H9 (cell line): Measurements from ENCODE around the gene CPA2. TPM values are rescaled to one million over a fixed set of nuclear protein-coding genes. Genes with fewer than 3 reads are reported as not detected.

ENCODE experiments used
- DNase-seq: peaks from one replicate; pipeline ENCODE4 v3.0.0-alpha.2; 2017
- H2AFZ ChIP-seq: one replicate; pipeline ENCODE4 v1.6.1; 2013; ENCODE audit warnings: mild to moderate bottlenecking, low read length, control low read depth, moderate library complexity
- H2AK5ac ChIP-seq: 2 replicates; pipeline ENCODE4 v1.6.1; 2013; ENCODE audit warnings: low read length, control low read depth, mixed read lengths; ENCODE audit not compliant: insufficient read length
- H2BK120ac ChIP-seq: one replicate; pipeline ENCODE4 v1.6.1; 2013; ENCODE audit warnings: low read depth, mild to moderate bottlenecking, low read length, control low read depth, inconsistent platforms; ENCODE audit not compliant: poor library complexity, severe bottlenecking
- H2BK12ac ChIP-seq: 2 replicates; pipeline ENCODE4 v1.6.1; 2013; ENCODE audit warnings: low read length, control low read depth, mixed read lengths, low read depth; ENCODE audit not compliant: insufficient read length
- H2BK15ac ChIP-seq: 2 replicates; pipeline ENCODE4 v1.6.1; 2013; ENCODE audit warnings: low read depth, low read length, control low read depth
- H2BK20ac ChIP-seq: one replicate; pipeline ENCODE4 v1.6.1; 2013; ENCODE audit warnings: low read depth, mild to moderate bottlenecking, low read length, control low read depth, inconsistent platforms; ENCODE audit not compliant: poor library complexity, severe bottlenecking
- H2BK5ac ChIP-seq: 2 replicates; pipeline ENCODE4 v1.6.1; 2013; ENCODE audit warnings: low read length, control low read depth, mixed read lengths; ENCODE audit not compliant: insufficient read length
- H3K14ac ChIP-seq: 2 replicates; pipeline ENCODE4 v1.6.1; 2013; ENCODE audit warnings: low read length, control low read depth; ENCODE audit not compliant: insufficient read depth
- H3K18ac ChIP-seq: 2 replicates; pipeline ENCODE4 v1.6.1; 2013; ENCODE audit warnings: low read depth, mild to moderate bottlenecking, mixed read lengths, low read length, control low read depth; ENCODE audit not compliant: insufficient read length
- H3K23ac ChIP-seq: 2 replicates; pipeline ENCODE4 v1.6.1; 2013; ENCODE audit warnings: low read length, control low read depth, mixed read lengths, low read depth; ENCODE audit not compliant: insufficient read length
- H3K23me2 ChIP-seq: 2 replicates; pipeline ENCODE4 v1.6.1; 2013; ENCODE audit warnings: low read depth, mild to moderate bottlenecking, mixed read lengths, low read length, control low read depth; ENCODE audit not compliant: insufficient read length, poor library complexity, severe bottlenecking
- H3K27ac ChIP-seq: 2 replicates; pipeline ENCODE4 v1.5.1; 2013; ENCODE audit warnings: low read length, control low read depth, mixed read lengths, low read depth; ENCODE audit not compliant: insufficient read length
- H3K27me3 ChIP-seq: 2 replicates; pipeline ENCODE4 v1.6.1; 2013; ENCODE audit warnings: low read length, control low read depth, inconsistent platforms; ENCODE audit not compliant: insufficient read depth
- H3K4ac ChIP-seq: 2 replicates; pipeline ENCODE4 v1.6.1; 2013; ENCODE audit warnings: low read depth, mild to moderate bottlenecking, control low read depth, inconsistent platforms, low read length, moderate library complexity
- H3K4me1 ChIP-seq: 2 replicates; pipeline ENCODE4 v1.6.1; 2013; ENCODE audit warnings: low read length, control low read depth, inconsistent platforms; ENCODE audit not compliant: insufficient read depth
- H3K4me2 ChIP-seq: 2 replicates; pipeline ENCODE4 v1.6.1; 2013; ENCODE audit warnings: low read length, control low read depth, mixed read lengths; ENCODE audit not compliant: insufficient read length, insufficient read depth
- H3K56ac ChIP-seq: 2 replicates; pipeline ENCODE4 v1.6.1; 2013; ENCODE audit warnings: low read depth, mild to moderate bottlenecking, mixed read lengths, low read length, control low read depth; ENCODE audit not compliant: insufficient read length
- H3K79me1 ChIP-seq: 2 replicates; pipeline ENCODE4 v1.6.1; 2013; ENCODE audit warnings: low read depth, mild to moderate bottlenecking, moderate library complexity, low read length, control low read depth, inconsistent platforms; ENCODE audit not compliant: insufficient read depth, poor library complexity, severe bottlenecking
- H3K79me2 ChIP-seq: 2 replicates; pipeline ENCODE4 v1.6.1; 2013; ENCODE audit warnings: low read length, control low read depth, inconsistent platforms; ENCODE audit not compliant: insufficient read depth
- H3K9ac ChIP-seq: 2 replicates; pipeline ENCODE4 v1.6.1; 2013; ENCODE audit warnings: low read length, control low read depth, mixed read lengths; ENCODE audit not compliant: insufficient read length; ENCODE audit errors: extremely low read depth
- H3K9me3 ChIP-seq: one replicate; pipeline ENCODE4 v1.6.1; 2013; ENCODE audit warnings: low read depth, low read length, inconsistent platforms; ENCODE audit not compliant: control insufficient read depth
- H3T11ph ChIP-seq: one replicate; pipeline ENCODE4 v1.6.1; 2013; ENCODE audit warnings: mild to moderate bottlenecking, low read length, control low read depth, inconsistent platforms
- H4K20me1 ChIP-seq: one replicate; pipeline ENCODE4 v1.6.1; 2013; ENCODE audit not compliant: control insufficient read depth, insufficient read length, insufficient read depth
- H4K5ac ChIP-seq: 2 replicates; pipeline ENCODE4 v1.6.1; 2013; ENCODE audit warnings: low read depth, mild to moderate bottlenecking, mixed read lengths, low read length, control low read depth; ENCODE audit not compliant: insufficient read length
- H4K8ac ChIP-seq: replicated peaks from 2 replicates; pipeline ENCODE4 v1.6.1; 2013; ENCODE audit warnings: low read length, control low read depth, mixed read lengths, low read depth; ENCODE audit not compliant: insufficient read length
- H4K91ac ChIP-seq: 2 replicates; pipeline ENCODE4 v1.6.1; 2013; ENCODE audit warnings: low read depth, mild to moderate bottlenecking, moderate library complexity, mixed read lengths, low read length, control low read depth; ENCODE audit not compliant: insufficient read length
- H3K27ac Mint-ChIP-seq, 3 experiments: 2 replicates in 2 of 3; 3 replicates in 1 of 3; pipeline ENCODE4 v1.8.0; 2020 to 2021; ENCODE audit warnings: mixed read lengths in 3 of 3, mild to moderate bottlenecking in 1 of 3, moderate library complexity in 1 of 3
- H3K27me3 Mint-ChIP-seq: 2 replicates; pipeline ENCODE4 v1.8.0; 2021; ENCODE audit warnings: low read depth, mild to moderate bottlenecking, moderate library complexity, mixed read lengths
- H3K36me3 Mint-ChIP-seq, 3 experiments: 2 replicates in 2 of 3; 3 replicates in 1 of 3; pipeline ENCODE4 v1.8.0; 2020 to 2021; ENCODE audit warnings: low read depth in 3 of 3, mixed read lengths in 3 of 3; ENCODE audit not compliant: insufficient read depth in 1 of 3
- H3K4me1 Mint-ChIP-seq, 2 experiments: 2 replicates each; pipeline ENCODE4 v1.8.0; 2020; ENCODE audit warnings: mixed read lengths in 2 of 2
- H3K4me3 Mint-ChIP-seq, 2 experiments: 2 replicates in 1 of 2; 3 replicates in 1 of 2; pipeline ENCODE4 v1.8.0; 2020 to 2021; ENCODE audit warnings: mild to moderate bottlenecking in 2 of 2, mixed read lengths in 2 of 2, moderate library complexity in 1 of 2
- H3K9me3 Mint-ChIP-seq, 2 experiments: 2 replicates in 1 of 2; 3 replicates in 1 of 2; pipeline ENCODE4 v1.8.0; 2020; ENCODE audit warnings: mild to moderate bottlenecking in 2 of 2, mixed read lengths in 2 of 2, moderate library complexity in 1 of 2
- CTCF ChIP-seq: fragments of 200-600 bp; sonication (generic); conservative IDR thresholded peaks from 3 replicates; pipeline ENCODE4 v1.8.0; 2021; ENCODE audit warnings: antibody characterized with exemption, mild to moderate bottlenecking
- WGBS: extraction: QIAGEN DNeasy Blood & Tissue Kit; methylation state at CpG from one replicate; pipeline ENCODE4 v1.1.7; 2013; ENCODE audit warnings: missing lambda C conversion rate, low lambda C conversion rate, mixed read lengths; ENCODE audit not compliant: insufficient read length; ENCODE audit errors: extremely low coverage; 5-methylcytosine and 5-hydroxymethylcytosine counted together
- total RNA-seq: library from RNA; stranded (reverse); gene quantifications from 2 replicates; pipeline ENCODE4 v1.2.1, GENCODE V29; 2021

CPA2 gene
- total RNA-seq, 1 experiment from 2014 or later = not detected

GRCh38 chr7:130226333-130226732, 40.3 kb upstream of the CPA2 start:
- DNase-seq = no peak
- H3K18ac ChIP-seq = no peak overlapping the region
- no peaks in the 10 kb centered on the region for H4K20me1 ChIP-seq
- no peaks in the 10 kb centered on the region for H3K23me2 ChIP-seq
- no peak overlapping the region for H2BK12ac ChIP-seq
- H4K91ac ChIP-seq = no peak overlapping the region
- no peak overlapping the region for H3K4me2 ChIP-seq
- Mint-ChIP-seq H3K36me3 (peaks cover 0 to 20% (median 2%) of the 10 kb centered on the region in 3 experiments; a peak in 4 of 7 replicates), H3K4me3 (no peak overlapping the region), H3K27me3 (peaks cover 7% of the 10 kb centered on the region), H3K9me3 (peaks cover 3 to 5% of the 10 kb centered on the region in 2 experiments; a peak in 4 of 5 replicates), H3K4me1 (peaks cover 18 to 21% of the 10 kb centered on the region in 2 experiments), H3K27ac (no peak overlapping the region)
- H3K9ac ChIP-seq = no peak overlapping the region
- no peak overlapping the region for H2BK5ac ChIP-seq
- no peak overlapping the region for H3K23ac ChIP-seq
- H3K79me1 ChIP-seq = no peaks in the 10 kb centered on the region
- no peak overlapping the region for H3K27ac ChIP-seq
- H2AK5ac ChIP-seq = no peak overlapping the region
- no peaks in the 10 kb centered on the region for H3K27me3 ChIP-seq
- H4K5ac ChIP-seq = no peak overlapping the region
- H2AFZ ChIP-seq = no peak overlapping the region
- no peak overlapping the region for H3K14ac ChIP-seq
- H3K9me3 ChIP-seq = no peaks in the 10 kb centered on the region
- no peak overlapping the region for H3T11ph ChIP-seq
- TF ChIP-seq CTCF = no peak
- H2BK15ac ChIP-seq = no peak overlapping the region
- H2BK120ac ChIP-seq = no peak overlapping the region
- no peaks in the 10 kb centered on the region for H3K4me1 ChIP-seq
- H4K8ac ChIP-seq = no peak overlapping the region
- no peak overlapping the region for H3K56ac ChIP-seq
- H3K4ac ChIP-seq = no peak overlapping the region
- H2BK20ac ChIP-seq = no peak overlapping the region
- H3K79me2 ChIP-seq = no peaks in the 10 kb centered on the region
- WGBS = no CpG with 5 or more reads among the region's 1 CpG
